Neural cell (in vitro differentiated cells): ENCODE measurements around the gene POLR2L.
A peak's percentile ranks its signal among the peaks of the same experiment; 100 is the strongest.

Experiments used
- EP300 ChIP-seq: fragments of 450-650 bp; conservative IDR thresholded peaks from 2 replicates; pipeline ENCODE4 v1.6.1; 2014; ENCODE audit warnings: antibody characterized with exemption, mild to moderate bottlenecking, moderate library complexity; ENCODE audit not compliant: poor library complexity, severe bottlenecking
- EZH2 ChIP-seq: fragments of 200-600, 300-800 bp; shearing (Covaris generic), sonication (generic); IDR thresholded peaks from 2 replicates; pipeline ENCODE4 v1.6.1; 2014; ENCODE audit warnings: antibody characterized with exemption, low read length, borderline replicate concordance, mild to moderate bottlenecking; ENCODE audit not compliant: insufficient read depth, poor library complexity, severe bottlenecking
- MXI1 ChIP-seq: fragments of 450-650 bp; conservative IDR thresholded peaks from 2 replicates; pipeline ENCODE4 v1.6.1; 2014; ENCODE audit warnings: antibody characterized with exemption, mild to moderate bottlenecking; ENCODE audit not compliant: poor library complexity, severe bottlenecking
- POLR2AphosphoS5 ChIP-seq: IDR thresholded peaks from 2 replicates; pipeline ENCODE4 v1.6.1; 2012
- RAD21 ChIP-seq: fragments of 450-650 bp; conservative IDR thresholded peaks from 2 replicates; pipeline ENCODE4 v1.6.1; 2014; ENCODE audit warnings: antibody characterized with exemption, mild to moderate bottlenecking, moderate library complexity
- TAF1 ChIP-seq: IDR thresholded peaks from 2 replicates; pipeline ENCODE4 v1.6.1; 2012; ENCODE audit warnings: low read depth
- TF ChIP-seq, protein P1 (sequence below): fragments of 450-650 bp; IDR thresholded peaks from 2 replicates; pipeline ENCODE4 v1.5.1; 2014; ENCODE audit warnings: antibody characterized with exemption, mild to moderate bottlenecking, moderate library complexity; ENCODE audit not compliant: poor library complexity, severe bottlenecking

DNA sequence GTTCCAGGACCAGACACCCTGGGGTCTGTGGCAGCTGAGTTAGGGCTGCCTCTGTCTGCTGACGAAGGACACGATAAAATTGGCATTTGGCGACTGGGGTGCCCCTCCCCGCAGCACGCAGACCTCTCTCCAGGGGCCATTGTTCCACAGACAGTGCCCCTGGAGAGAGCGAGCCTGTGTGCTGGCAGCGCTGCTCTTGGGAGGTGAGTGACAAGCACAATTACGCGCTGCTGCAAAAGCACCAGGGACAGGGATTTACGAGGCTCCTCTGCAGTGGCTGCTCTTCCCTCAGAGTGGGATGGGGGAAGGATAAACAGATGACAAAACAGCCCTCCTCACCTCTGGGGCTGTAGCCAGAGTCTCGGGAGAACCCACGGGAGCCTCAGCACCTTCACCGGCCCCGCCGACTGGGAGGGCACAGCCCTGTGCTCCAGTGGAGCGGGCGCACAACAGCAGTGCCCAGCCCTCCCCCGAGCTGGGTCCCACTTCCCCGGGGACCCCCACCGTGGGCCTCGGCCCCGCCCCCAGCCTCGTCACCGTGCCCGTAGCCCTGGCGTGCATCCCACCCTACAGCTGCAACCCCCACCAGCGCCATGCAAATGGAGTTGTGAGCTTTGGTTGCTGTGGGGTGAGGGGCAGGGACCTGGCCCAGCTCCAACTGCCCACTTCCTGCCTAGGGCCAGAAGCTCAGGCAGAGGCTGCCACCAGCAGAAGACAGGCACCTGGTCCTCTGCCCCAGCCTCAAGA, 48.6 kb upstream of the POLR2L start:
- peak; percentile 85 for TF ChIP-seq EP300
- no peak for TF ChIP-seq EZH2
- TF ChIP-seq MXI1, result no peak
- TF ChIP-seq POLR2AphosphoS5, result peak; percentile 82
- TF ChIP-seq, protein P1, sequence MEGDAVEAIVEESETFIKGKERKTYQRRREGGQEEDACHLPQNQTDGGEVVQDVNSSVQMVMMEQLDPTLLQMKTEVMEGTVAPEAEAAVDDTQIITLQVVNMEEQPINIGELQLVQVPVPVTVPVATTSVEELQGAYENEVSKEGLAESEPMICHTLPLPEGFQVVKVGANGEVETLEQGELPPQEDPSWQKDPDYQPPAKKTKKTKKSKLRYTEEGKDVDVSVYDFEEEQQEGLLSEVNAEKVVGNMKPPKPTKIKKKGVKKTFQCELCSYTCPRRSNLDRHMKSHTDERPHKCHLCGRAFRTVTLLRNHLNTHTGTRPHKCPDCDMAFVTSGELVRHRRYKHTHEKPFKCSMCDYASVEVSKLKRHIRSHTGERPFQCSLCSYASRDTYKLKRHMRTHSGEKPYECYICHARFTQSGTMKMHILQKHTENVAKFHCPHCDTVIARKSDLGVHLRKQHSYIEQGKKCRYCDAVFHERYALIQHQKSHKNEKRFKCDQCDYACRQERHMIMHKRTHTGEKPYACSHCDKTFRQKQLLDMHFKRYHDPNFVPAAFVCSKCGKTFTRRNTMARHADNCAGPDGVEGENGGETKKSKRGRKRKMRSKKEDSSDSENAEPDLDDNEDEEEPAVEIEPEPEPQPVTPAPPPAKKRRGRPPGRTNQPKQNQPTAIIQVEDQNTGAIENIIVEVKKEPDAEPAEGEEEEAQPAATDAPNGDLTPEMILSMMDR, result no peak
- no peak for TF ChIP-seq TAF1
- peak; percentile 39 for TF ChIP-seq RAD21
